GM12878 (cell line): ENCODE data around the gene ZSCAN20.

ENCODE experiments used
- MAX ChIP-seq: IDR thresholded peaks from 2 replicates; pipeline ENCODE4 v1.6.1; 2012; ENCODE audit warnings: low read depth, low read length, improper control_type of control experiment
- POLR2AphosphoS5 ChIP-seq: IDR thresholded peaks from 2 replicates; pipeline ENCODE4 v1.6.1; 2011; ENCODE audit warnings: mild to moderate bottlenecking, low read length, inconsistent platforms

GRCh38 chr1:33464552-33464951, 7.9 kb upstream of the ZSCAN20 start:
- TF ChIP-seq POLR2AphosphoS5 (no peak), MAX (no peak)
